GM18502 (cell line): ENCODE results near the gene ZBTB43.

Experiments
- ATAC-seq: cut with Tn5 transposase; IDR thresholded peaks from one replicate; pipeline ENCODE4 v1.9.1; 2021; ENCODE audit warnings: mild to moderate bottlenecking; ENCODE audit not compliant: unreplicated experiment, poor library complexity

The ZBTB43 gene

GRCh38 chr9:126882746-126883145 lies 77.9 kb downstream of the ZBTB43 start:
- no peak for ATAC-seq

- ATAC-seq = no peak
Observed at GRCh38 chr9:126883636-126884035, 78.8 kb downstream of the ZBTB43 start.

DNA sequence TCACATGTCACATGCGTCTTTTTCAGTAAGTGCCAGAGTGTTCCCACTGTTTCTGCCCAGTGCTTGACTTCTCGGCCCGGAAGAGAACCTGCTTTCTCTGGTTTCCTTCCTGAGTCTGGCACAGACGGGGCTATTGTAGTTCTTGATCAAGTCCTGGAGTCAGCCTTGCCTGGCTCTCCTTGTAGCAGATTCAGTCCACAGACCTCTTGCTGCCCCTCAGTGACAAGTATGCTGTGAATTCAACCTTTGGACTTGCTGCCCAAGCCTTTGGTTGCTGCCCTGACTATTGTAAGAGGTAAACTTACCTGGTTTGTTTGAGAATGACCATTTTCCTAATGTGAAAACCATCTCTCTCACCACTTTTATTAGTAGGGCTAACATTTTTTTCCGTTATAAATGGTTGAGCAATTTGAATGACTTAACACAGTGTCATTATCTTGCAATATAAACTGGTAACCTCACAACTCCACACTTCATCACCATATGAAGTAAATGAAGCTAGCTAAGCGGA lies 80.3 kb downstream of the ZBTB43 start:
- ATAC-seq = no peak

DNA sequence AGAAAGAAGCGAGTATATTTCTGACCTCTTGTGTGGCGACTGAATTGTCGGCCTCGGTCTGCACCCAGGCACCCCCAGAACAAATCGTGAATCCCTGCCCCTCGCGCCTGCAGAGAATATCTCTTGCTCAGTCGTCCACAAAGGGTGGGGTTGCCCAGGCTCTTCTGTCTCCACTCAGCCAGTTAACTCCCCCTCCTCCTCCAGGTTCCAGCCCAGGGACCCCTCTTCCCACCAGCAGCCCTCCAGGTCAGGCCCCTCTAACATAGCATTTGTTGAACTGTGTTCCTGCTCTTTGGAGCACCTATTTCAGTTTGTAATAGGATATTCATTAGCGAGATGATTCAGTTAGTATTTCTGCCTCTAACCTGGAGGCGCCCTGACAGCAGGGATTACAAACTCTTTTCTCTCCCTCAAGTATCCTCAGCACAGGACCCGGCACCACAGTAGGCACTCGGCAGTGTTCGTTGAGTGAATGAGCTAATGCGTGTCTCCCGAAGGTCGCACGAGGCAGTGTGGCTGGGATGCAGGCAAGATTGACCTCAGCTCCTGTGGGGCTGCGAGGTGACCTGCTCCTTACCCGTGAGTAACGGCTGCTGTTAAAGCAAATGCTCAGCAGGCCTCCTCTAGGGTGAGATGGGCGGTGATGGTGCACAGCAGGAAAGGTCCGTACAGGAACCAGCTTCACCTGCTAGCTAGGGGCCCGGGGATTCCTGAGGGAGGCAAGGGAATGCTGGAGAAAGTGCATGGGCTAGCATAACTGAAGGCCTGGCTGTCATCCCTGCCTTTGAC lies 81.4 kb downstream of the ZBTB43 start:
- no peak for ATAC-seq

GRCh38 chr9:126886897-126887296 lies 82.1 kb downstream of the ZBTB43 start:
- no peak for ATAC-seq
